Endodermal cell (in vitro differentiated cells): ENCODE measurements around the gene ACP7. TPM values are rescaled to one million over a fixed set of nuclear protein-coding genes. Genes with fewer than 3 reads are reported as not detected.

Experiments used
- DNase-seq: peaks from one replicate; pipeline ENCODE4 v3.0.0-alpha.2; 2017
- H3K27ac ChIP-seq: 2 replicates; pipeline ENCODE4 v1.5.1; 2013; ENCODE audit warnings: mild to moderate bottlenecking, low read depth, low read length, moderate library complexity
- H3K27me3 ChIP-seq: 2 replicates; pipeline ENCODE4 v1.6.1; 2013; ENCODE audit warnings: mild to moderate bottlenecking, low read length, moderate library complexity; ENCODE audit not compliant: insufficient read depth, control insufficient read depth, poor library complexity, severe bottlenecking
- H3K36me3 ChIP-seq: 2 replicates; pipeline ENCODE4 v1.7.0; 2013; ENCODE audit warnings: mild to moderate bottlenecking, low read length, moderate library complexity; ENCODE audit not compliant: control insufficient read depth, insufficient read depth
- H3K4me1 ChIP-seq: one replicate; pipeline ENCODE4 v1.7.0; 2013; ENCODE audit warnings: low read length; ENCODE audit not compliant: control insufficient read depth, insufficient read depth
- H3K4me3 ChIP-seq: 2 replicates; pipeline ENCODE4 v1.5.1; 2013; ENCODE audit warnings: mild to moderate bottlenecking, low read length, moderate library complexity
- H3K9ac ChIP-seq: 2 replicates; pipeline ENCODE4 v1.6.1; 2013; ENCODE audit warnings: mild to moderate bottlenecking, low read length, moderate library complexity; ENCODE audit not compliant: poor library complexity, severe bottlenecking; ENCODE audit errors: extremely low read depth
- H3K9me3 ChIP-seq: 2 replicates; pipeline ENCODE4 v1.6.1; 2013; ENCODE audit warnings: mild to moderate bottlenecking, low read length, moderate library complexity; ENCODE audit not compliant: control insufficient read depth
- H3K27ac Mint-ChIP-seq: 2 replicates; pipeline ENCODE4 v1.8.0; 2020; ENCODE audit warnings: mixed read lengths
- H3K27me3 Mint-ChIP-seq: 2 replicates; pipeline ENCODE4 v1.8.0; 2021; ENCODE audit warnings: mild to moderate bottlenecking, mixed read lengths; ENCODE audit not compliant: insufficient read depth
- H3K36me3 Mint-ChIP-seq: 2 replicates; pipeline ENCODE4 v1.8.0; 2020; ENCODE audit warnings: low read depth, mixed read lengths
- H3K4me1 Mint-ChIP-seq: 2 replicates; pipeline ENCODE4 v1.8.0; 2020; ENCODE audit warnings: mixed read lengths
- H3K4me3 Mint-ChIP-seq: 2 replicates; pipeline ENCODE4 v1.8.0; 2020; ENCODE audit warnings: mild to moderate bottlenecking, moderate library complexity, mixed read lengths
- H3K9me3 Mint-ChIP-seq: 2 replicates; pipeline ENCODE4 v1.8.0; 2020; ENCODE audit warnings: mild to moderate bottlenecking, mixed read lengths
- WGBS, 2 experiments: methylation state at CpG; one replicate each; pipeline versions ENCODE4 v1.1.5 to v1.1.7; 2013; ENCODE audit warnings: missing lambda C conversion rate in 2 of 2, mixed read lengths in 1 of 2; ENCODE audit not compliant: insufficient coverage in 1 of 2, insufficient read length in 1 of 2; 5-methylcytosine and 5-hydroxymethylcytosine counted together
- total RNA-seq, 2 donors: library from RNA; stranded (reverse); fragmentation: NEBNext Ultra II Directional in 1 of 2; extraction: Animal tissue kit (Norgen Biotek cat#: 25700) in 1 of 2; gene quantifications; 2 replicates in 1 of 2; 3 replicates in 1 of 2; pipeline ENCODE4 v1.2.1, GENCODE V29; 2021
- TF ChIP-seq, protein P1 (sequence below): fragments of 200-600 bp; sonication (generic); conservative IDR thresholded peaks from 2 replicates; pipeline ENCODE4 v1.5.0; 2021; ENCODE audit warnings: antibody characterized with exemption, mild to moderate bottlenecking

ACP7 gene
- total RNA-seq, 2 donors from 2014 or later, result 0.29 TPM; not detected in 1

DNA sequence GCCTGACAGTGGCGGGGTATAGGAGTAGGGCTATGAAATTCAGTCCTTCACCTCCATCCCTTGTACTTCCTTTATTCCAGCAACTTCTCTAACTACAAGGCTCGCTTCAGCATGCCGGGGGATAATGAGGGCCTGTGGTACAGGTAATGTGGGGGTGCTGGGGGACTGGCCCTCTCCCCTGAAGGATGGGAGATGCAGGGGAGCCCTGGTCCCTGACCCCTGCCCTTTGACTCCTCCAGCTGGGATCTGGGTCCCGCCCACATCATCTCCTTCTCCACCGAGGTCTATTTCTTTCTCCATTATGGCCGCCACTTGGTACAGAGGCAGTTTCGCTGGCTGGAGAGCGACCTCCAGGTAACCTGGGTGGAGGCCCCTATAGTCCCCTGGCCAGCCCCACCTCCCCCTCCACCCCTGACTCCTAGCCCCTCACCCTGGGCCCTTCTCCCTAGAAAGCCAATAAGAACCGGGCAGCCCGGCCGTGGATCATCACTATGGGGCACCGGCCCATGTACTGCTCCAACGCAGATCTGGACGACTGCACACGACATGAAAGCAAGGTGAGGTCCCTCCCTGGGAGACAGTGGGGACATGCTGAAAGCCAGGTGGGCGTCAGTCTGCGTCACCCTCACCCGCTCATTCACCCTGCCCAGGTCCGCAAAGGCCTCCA, 16.5 kb downstream of the ACP7 start:
- H3K27ac ChIP-seq, result no peak overlapping the region
- TF ChIP-seq, protein P1, sequence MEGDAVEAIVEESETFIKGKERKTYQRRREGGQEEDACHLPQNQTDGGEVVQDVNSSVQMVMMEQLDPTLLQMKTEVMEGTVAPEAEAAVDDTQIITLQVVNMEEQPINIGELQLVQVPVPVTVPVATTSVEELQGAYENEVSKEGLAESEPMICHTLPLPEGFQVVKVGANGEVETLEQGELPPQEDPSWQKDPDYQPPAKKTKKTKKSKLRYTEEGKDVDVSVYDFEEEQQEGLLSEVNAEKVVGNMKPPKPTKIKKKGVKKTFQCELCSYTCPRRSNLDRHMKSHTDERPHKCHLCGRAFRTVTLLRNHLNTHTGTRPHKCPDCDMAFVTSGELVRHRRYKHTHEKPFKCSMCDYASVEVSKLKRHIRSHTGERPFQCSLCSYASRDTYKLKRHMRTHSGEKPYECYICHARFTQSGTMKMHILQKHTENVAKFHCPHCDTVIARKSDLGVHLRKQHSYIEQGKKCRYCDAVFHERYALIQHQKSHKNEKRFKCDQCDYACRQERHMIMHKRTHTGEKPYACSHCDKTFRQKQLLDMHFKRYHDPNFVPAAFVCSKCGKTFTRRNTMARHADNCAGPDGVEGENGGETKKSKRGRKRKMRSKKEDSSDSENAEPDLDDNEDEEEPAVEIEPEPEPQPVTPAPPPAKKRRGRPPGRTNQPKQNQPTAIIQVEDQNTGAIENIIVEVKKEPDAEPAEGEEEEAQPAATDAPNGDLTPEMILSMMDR, result no peak
- DNase-seq, result no peak
- WGBS, 2 experiments, result 89% methylated on average over 15 to 16 of the region's 19 CpGs
- H3K4me3 ChIP-seq, result no peak overlapping the region
- Mint-ChIP-seq H3K4me1 (no peaks in the 10 kb centered on the region), H3K4me3 (no peak overlapping the region), H3K27me3 (peaks cover 18% of the 10 kb centered on the region), H3K9me3 (peaks cover 9% of the 10 kb centered on the region), H3K36me3 (no peaks in the 10 kb centered on the region), H3K27ac (no peak overlapping the region)
- peaks cover 19% of the 10 kb centered on the region for H3K27me3 ChIP-seq
- H3K4me1 ChIP-seq, result no peaks in the 10 kb centered on the region
- H3K9me3 ChIP-seq, result no peaks in the 10 kb centered on the region
- no peaks in the 10 kb centered on the region for H3K36me3 ChIP-seq
- no peak overlapping the region for H3K9ac ChIP-seq

DNA sequence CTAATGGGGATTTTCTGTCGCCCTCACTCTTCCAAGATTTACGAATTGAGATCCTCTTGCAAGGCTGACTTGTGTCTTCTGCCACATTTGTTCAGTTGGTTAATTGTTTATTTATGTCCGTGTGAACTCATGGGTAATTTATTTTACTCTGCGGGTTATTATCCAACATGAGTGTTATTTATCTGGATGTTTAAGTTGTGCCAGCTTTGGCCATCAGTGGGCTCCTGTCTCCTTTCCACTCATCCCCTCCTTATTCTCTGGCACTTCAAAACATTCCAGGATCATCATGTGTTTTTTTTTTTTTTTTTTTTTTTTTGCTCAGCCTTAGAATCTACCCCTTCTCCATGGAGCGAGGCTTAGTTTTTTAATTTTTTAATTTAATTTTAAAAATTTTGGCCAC, 19.0 kb downstream of the ACP7 start:
- H3K27me3 Mint-ChIP-seq, result peaks cover 8% of the 10 kb centered on the region
- no peak overlapping the region for H3K4me3 Mint-ChIP-seq
- H3K27ac Mint-ChIP-seq, result no peak overlapping the region
- Histone ChIP-seq H3K4me1 (no peaks in the 10 kb centered on the region), H3K27me3 (peaks cover 13% of the 10 kb centered on the region), H3K4me3 (no peak overlapping the region), H3K27ac (no peak overlapping the region), H3K36me3 (no peaks in the 10 kb centered on the region), H3K9ac (no peak overlapping the region), H3K9me3 (no peaks in the 10 kb centered on the region)
- no peak for DNase-seq
- TF ChIP-seq, protein P1, result no peak
- no peaks in the 10 kb centered on the region for H3K36me3 Mint-ChIP-seq
- 66 to 67% methylated on average over 2 to 4 of the region's 5 CpGs for WGBS, 2 experiments
- H3K4me1 Mint-ChIP-seq, result no peaks in the 10 kb centered on the region
- no peaks in the 10 kb centered on the region for H3K9me3 Mint-ChIP-seq

DNA sequence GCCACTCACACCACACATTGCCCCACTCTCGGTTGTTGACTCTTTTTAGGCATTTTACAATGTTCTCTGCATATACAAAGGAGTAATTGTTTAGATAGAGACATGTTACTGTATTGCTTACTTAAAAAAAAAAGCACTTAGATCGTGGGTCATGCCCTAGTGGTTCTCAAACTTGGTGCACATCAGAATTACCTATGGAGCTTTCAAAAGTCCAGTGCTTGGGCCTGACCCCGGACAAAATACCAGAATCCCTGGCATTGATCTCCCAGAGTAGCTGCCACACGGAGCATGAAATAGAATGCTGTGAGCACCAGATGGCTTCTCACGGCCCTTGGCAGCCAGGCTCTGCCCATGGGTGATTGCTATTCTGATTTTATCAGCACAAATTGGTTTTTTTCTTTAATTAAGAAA, 20.0 kb downstream of the ACP7 start:
- Histone ChIP-seq H3K36me3 (no peaks in the 10 kb centered on the region), H3K27ac (no peak overlapping the region), H3K27me3 (peaks cover 4% of the 10 kb centered on the region), H3K9ac (no peak overlapping the region), H3K9me3 (no peaks in the 10 kb centered on the region), H3K4me1 (no peaks in the 10 kb centered on the region), H3K4me3 (no peak overlapping the region)
- H3K27me3 Mint-ChIP-seq, result peaks cover 5% of the 10 kb centered on the region
- no peak overlapping the region for H3K4me3 Mint-ChIP-seq
- no peak for DNase-seq
- no peak overlapping the region for H3K27ac Mint-ChIP-seq
- no peaks in the 10 kb centered on the region for H3K36me3 Mint-ChIP-seq
- H3K9me3 Mint-ChIP-seq, result no peaks in the 10 kb centered on the region
- no peaks in the 10 kb centered on the region for H3K4me1 Mint-ChIP-seq
- TF ChIP-seq, protein P1, result no peak
- WGBS, 2 experiments, result 92% methylated on average over 3 to 4 of the region's 5 CpGs
